ENCODE data around the gene ELK1. TPM values are rescaled to one million over a fixed set of nuclear protein-coding genes. Genes with fewer than 3 reads are reported as not detected.
"Not testable (repeated sequence)": the region's sequence is repeated elsewhere in the genome, so short reads cannot be mapped to it uniquely, and the experiment has no call there.

Gene ELK1
- total RNA-seq, 1 experiment from 2014 or later = 43.9 TPM

- CTCF ChIA-PET = no interaction called here
- no peak for DNase-seq
- H3K4me3 Mint-ChIP-seq (ENCODE audit: low read depth, unreplicated experiment) = no peak overlapping the region
- H3K36me3 Mint-ChIP-seq (ENCODE audit: insufficient read depth, unreplicated experiment) = no peaks in the 10 kb centered on the region
- no peaks in the 10 kb centered on the region for H3K4me1 Mint-ChIP-seq (ENCODE audit: low read depth, unreplicated experiment)
- intact Hi-C loops (cut with micrococcal nuclease; ENCODE audit: unreplicated experiment) = no loop called here
- peaks cover 39% of the 10 kb centered on the region for H3K27me3 Mint-ChIP-seq (ENCODE audit: unreplicated experiment)
- no TSS peak for BruUV-seq (replicated peaks)
- TF ChIP-seq, protein P1, sequence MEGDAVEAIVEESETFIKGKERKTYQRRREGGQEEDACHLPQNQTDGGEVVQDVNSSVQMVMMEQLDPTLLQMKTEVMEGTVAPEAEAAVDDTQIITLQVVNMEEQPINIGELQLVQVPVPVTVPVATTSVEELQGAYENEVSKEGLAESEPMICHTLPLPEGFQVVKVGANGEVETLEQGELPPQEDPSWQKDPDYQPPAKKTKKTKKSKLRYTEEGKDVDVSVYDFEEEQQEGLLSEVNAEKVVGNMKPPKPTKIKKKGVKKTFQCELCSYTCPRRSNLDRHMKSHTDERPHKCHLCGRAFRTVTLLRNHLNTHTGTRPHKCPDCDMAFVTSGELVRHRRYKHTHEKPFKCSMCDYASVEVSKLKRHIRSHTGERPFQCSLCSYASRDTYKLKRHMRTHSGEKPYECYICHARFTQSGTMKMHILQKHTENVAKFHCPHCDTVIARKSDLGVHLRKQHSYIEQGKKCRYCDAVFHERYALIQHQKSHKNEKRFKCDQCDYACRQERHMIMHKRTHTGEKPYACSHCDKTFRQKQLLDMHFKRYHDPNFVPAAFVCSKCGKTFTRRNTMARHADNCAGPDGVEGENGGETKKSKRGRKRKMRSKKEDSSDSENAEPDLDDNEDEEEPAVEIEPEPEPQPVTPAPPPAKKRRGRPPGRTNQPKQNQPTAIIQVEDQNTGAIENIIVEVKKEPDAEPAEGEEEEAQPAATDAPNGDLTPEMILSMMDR (IDR thresholded peaks at IDR 0.05; ENCODE audit: unreplicated experiment) = no peak
- no peaks in the 10 kb centered on the region for H3K9me3 Mint-ChIP-seq (ENCODE audit: low read depth, unreplicated experiment)
- H3K27ac Mint-ChIP-seq (ENCODE audit: unreplicated experiment) = no peak overlapping the region
Measured at GRCh38 chrX:47605024-47605423, 45.3 kb downstream of the ELK1 start.

GRCh38 chrX:47603125-47603524 is 47.2 kb downstream of the ELK1 start:
- DNase-seq; H3K27ac Mint-ChIP-seq (ENCODE audit: unreplicated experiment); H3K4me1 Mint-ChIP-seq (ENCODE audit: low read depth, unreplicated experiment); H3K9me3 Mint-ChIP-seq (ENCODE audit: low read depth, unreplicated experiment); BruUV-seq (replicated peaks); intact Hi-C loops (cut with micrococcal nuclease; ENCODE audit: unreplicated experiment); CTCF ChIA-PET; H3K36me3 Mint-ChIP-seq (ENCODE audit: insufficient read depth, unreplicated experiment); H3K4me3 Mint-ChIP-seq (ENCODE audit: low read depth, unreplicated experiment): not testable (repeated sequence)
- H3K27me3 Mint-ChIP-seq (ENCODE audit: unreplicated experiment) = peaks cover 20% of the 10 kb centered on the region

DNA sequence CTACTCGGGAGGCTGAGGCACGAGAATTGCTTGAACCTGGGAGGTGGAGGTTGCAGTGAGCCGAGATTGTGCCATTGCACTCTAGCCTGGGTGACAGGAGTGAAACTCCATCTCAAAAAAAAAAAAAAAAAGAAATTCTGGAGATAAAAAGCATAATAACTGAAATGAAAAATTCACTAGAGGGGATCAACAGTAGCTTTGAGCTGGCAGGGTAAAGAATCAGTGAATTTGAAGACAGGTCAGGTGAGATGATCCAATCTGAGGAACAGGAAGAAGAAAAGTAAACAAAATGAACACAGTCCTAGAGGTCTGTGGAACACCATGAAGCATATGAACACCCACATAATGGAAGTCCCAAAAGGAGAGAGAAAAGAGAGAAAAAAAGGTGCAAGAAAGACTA is 53.1 kb downstream of the ELK1 start:
- H3K4me3 Mint-ChIP-seq (ENCODE audit: low read depth, unreplicated experiment) = no peak overlapping the region
- H3K27ac Mint-ChIP-seq (ENCODE audit: unreplicated experiment) = no peak overlapping the region
- CTCF ChIA-PET = no interaction called here
- H3K36me3 Mint-ChIP-seq (ENCODE audit: insufficient read depth, unreplicated experiment) = no peaks in the 10 kb centered on the region
- intact Hi-C loops (cut with micrococcal nuclease; ENCODE audit: unreplicated experiment) = no loop called here
- no TSS peak for BruUV-seq (replicated peaks)
- H3K4me1 Mint-ChIP-seq (ENCODE audit: low read depth, unreplicated experiment) = no peaks in the 10 kb centered on the region
- TF ChIP-seq, protein P1 (IDR thresholded peaks at IDR 0.05; ENCODE audit: unreplicated experiment) = no peak
- no peak for DNase-seq
- no peaks in the 10 kb centered on the region for H3K9me3 Mint-ChIP-seq (ENCODE audit: low read depth, unreplicated experiment)
- H3K27me3 Mint-ChIP-seq (ENCODE audit: unreplicated experiment) = peaks cover 13% of the 10 kb centered on the region

- BruUV-seq (replicated peaks) = no TSS peak
- no peak for DNase-seq
- H3K4me3 Mint-ChIP-seq (ENCODE audit: low read depth, unreplicated experiment) = no peak overlapping the region
- intact Hi-C loops (cut with micrococcal nuclease; ENCODE audit: unreplicated experiment) = no loop called here
- no peak overlapping the region for H3K27ac Mint-ChIP-seq (ENCODE audit: unreplicated experiment)
- H3K9me3 Mint-ChIP-seq (ENCODE audit: low read depth, unreplicated experiment) = no peaks in the 10 kb centered on the region
- TF ChIP-seq, protein P1 (IDR thresholded peaks at IDR 0.05; ENCODE audit: unreplicated experiment) = no peak
- no peaks in the 10 kb centered on the region for H3K4me1 Mint-ChIP-seq (ENCODE audit: low read depth, unreplicated experiment)
- CTCF ChIA-PET = interaction anchor here (0.6 kb wide), 2 partner anchors 56 to 943 kb away, joined by 4 to 6 read pairs; partner anchors contain the start of gene TBC1D25
- no peaks in the 10 kb centered on the region for H3K36me3 Mint-ChIP-seq (ENCODE audit: insufficient read depth, unreplicated experiment)
- peaks cover 13% of the 10 kb centered on the region for H3K27me3 Mint-ChIP-seq (ENCODE audit: unreplicated experiment)
Measured at GRCh38 chrX:47596256-47596655, 54.1 kb downstream of the ELK1 start.

DNA sequence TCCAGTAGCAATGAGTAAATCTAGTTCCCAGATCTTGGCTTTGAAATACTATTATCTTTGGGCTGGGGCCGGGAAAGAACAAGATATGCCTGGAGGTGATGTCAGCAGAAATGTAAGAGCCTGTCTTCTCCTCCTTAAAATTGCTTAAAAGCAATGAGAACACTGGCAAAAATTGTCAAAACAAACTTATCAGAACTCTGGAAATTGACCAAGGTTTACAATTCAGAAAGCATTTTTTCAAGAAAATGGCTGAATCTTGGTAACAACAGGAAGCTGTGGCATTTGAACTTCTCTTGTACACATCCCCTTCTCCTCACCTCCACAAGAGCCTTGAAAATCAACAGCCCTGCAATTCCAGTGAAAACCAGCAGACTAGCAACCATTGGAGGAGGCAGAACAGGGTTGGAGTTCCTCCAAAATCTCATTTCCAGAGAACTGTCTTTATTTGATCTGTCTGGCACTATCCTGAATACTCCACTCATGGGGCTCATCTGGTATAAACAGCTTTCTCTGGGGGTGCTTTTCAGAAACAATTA is 54.6 kb downstream of the ELK1 start:
- BruUV-seq (replicated peaks) = no TSS peak

More for the DNA sequence above, 54.6 kb downstream of the ELK1 start:
- no peak overlapping the region for H3K4me3 Mint-ChIP-seq (ENCODE audit: low read depth, unreplicated experiment)
- DNase-seq = no peak
- no peaks in the 10 kb centered on the region for H3K4me1 Mint-ChIP-seq (ENCODE audit: low read depth, unreplicated experiment)
- H3K9me3 Mint-ChIP-seq (ENCODE audit: low read depth, unreplicated experiment) = no peaks in the 10 kb centered on the region
- intact Hi-C loops (cut with micrococcal nuclease; ENCODE audit: unreplicated experiment) = no loop called here
- TF ChIP-seq, protein P1 (IDR thresholded peaks at IDR 0.05; ENCODE audit: unreplicated experiment) = no peak
- CTCF ChIA-PET = interaction anchor here (0.6 kb wide), 2 partner anchors 56 to 943 kb away, joined by 4 to 6 read pairs; partner anchors contain the start of gene TBC1D25
- no peak overlapping the region for H3K27ac Mint-ChIP-seq (ENCODE audit: unreplicated experiment)
- H3K36me3 Mint-ChIP-seq (ENCODE audit: insufficient read depth, unreplicated experiment) = no peaks in the 10 kb centered on the region
- peaks cover 13% of the 10 kb centered on the region for H3K27me3 Mint-ChIP-seq (ENCODE audit: unreplicated experiment)

Measured in Calu3 (cell line).